Endothelial cell of umbilical vein (primary cell): ENCODE data around the gene UEVLD. TPM values are rescaled to one million over a fixed set of nuclear protein-coding genes. Genes with fewer than 3 reads are reported as not detected.

Experiments
- BruUV-seq: library from RNA; stranded (reverse); fragments of 400-500 nt; replicated peaks from 2 replicates; lab custom pipeline; 2021; lab: Mats Ljungman, UMichigan
- CTCF ChIA-PET: fragments of 300-600, 350-600 bp; sonication (Branson Sonifier 250); formaldehyde crosslinking; loops from one replicate; lab custom pipeline; 2021; ENCODE audit warnings: antibody characterized with exemption, inconsistent platforms; lab: Charles Lee
- POLR2A ChIA-PET: fragments of 300-600, 350-600 bp; sonication (Branson Sonifier 250); formaldehyde crosslinking; loops from one replicate; lab custom pipeline; 2021; ENCODE audit warnings: antibody characterized with exemption, inconsistent platforms; lab: Charles Lee
- DNase-seq: peaks from one replicate; pipeline ENCODE4 v3.0.0-alpha.2; 2011; ENCODE audit warnings: low read depth, low spot score
- FAIRE-seq: peaks from 2 replicates; lab custom pipeline; 2011; peaks lifted over from hg19 to GRCh38; lab: Jason Lieb, UNC
- H2AFZ ChIP-seq: 2 replicates; pipeline ENCODE4 v1.6.0; 2012; ENCODE audit warnings: low read depth, low read length, control low read depth, inconsistent platforms
- H3K27ac ChIP-seq: 2 replicates; pipeline ENCODE4 v1.5.1; 2011; ENCODE audit warnings: low read depth, mild to moderate bottlenecking, control low read depth, low read length, moderate library complexity; ENCODE audit not compliant: insufficient read depth
- H3K27me3 ChIP-seq, 2 experiments: 2 replicates each; pipeline versions ENCODE4 v1.6.0 to v1.6.1; 2011; ENCODE audit warnings: low read length in 2 of 2, mixed read lengths in 1 of 2; ENCODE audit not compliant: control insufficient read depth in 2 of 2, insufficient read depth in 2 of 2
- H3K36me3 ChIP-seq, 2 experiments: 2 replicates in 1 of 2; 3 replicates in 1 of 2; pipeline ENCODE4 v1.5.1; 2011; ENCODE audit warnings: low read length in 2 of 2, mild to moderate bottlenecking in 1 of 2, moderate library complexity in 1 of 2; ENCODE audit not compliant: control insufficient read depth in 2 of 2, insufficient read depth in 2 of 2; ENCODE audit errors: extremely low read depth in 1 of 2
- H3K4me1 ChIP-seq: 3 replicates; pipeline ENCODE4 v1.5.1; 2011; ENCODE audit warnings: mild to moderate bottlenecking, low read length; ENCODE audit not compliant: control insufficient read depth, insufficient read depth; ENCODE audit errors: extremely low read depth
- H3K4me2 ChIP-seq: 2 replicates; pipeline ENCODE4 v1.6.1; 2011; ENCODE audit warnings: low read length, control low read depth, mixed read lengths; ENCODE audit not compliant: insufficient read depth
- H3K4me3 ChIP-seq, 3 experiments: fragments of 200-600 bp in 1 of 3; sonication (generic), shearing (Covaris generic) in 1 of 3; replicated peaks in 1 of 3; 2 replicates each; pipeline ENCODE4 v1.5.1; 2011 to 2016; ENCODE audit warnings: control low read depth in 3 of 3, low read length in 3 of 3, mild to moderate bottlenecking in 2 of 3, inconsistent platforms in 1 of 3, low read depth in 1 of 3, moderate library complexity in 1 of 3; ENCODE audit not compliant: insufficient read depth in 1 of 3
- H3K79me2 ChIP-seq: 2 replicates; pipeline ENCODE4 v1.6.0; 2012; ENCODE audit warnings: low read length, inconsistent platforms; ENCODE audit not compliant: control insufficient read depth, insufficient read depth
- H3K9ac ChIP-seq: replicated peaks from 2 replicates; pipeline ENCODE3; 2011; ENCODE audit warnings: low read length, control low read depth; ENCODE audit not compliant: insufficient read depth; ENCODE audit errors: extremely low read depth
- H3K9me1 ChIP-seq: replicated peaks from 3 replicates; pipeline ENCODE4 v1.6.0; 2011; ENCODE audit warnings: mild to moderate bottlenecking, low read length; ENCODE audit not compliant: control insufficient read depth, insufficient read depth; ENCODE audit errors: extremely low read depth
- H3K9me3 ChIP-seq: replicated peaks from 2 replicates; pipeline ENCODE4 v1.5.1; 2012; ENCODE audit warnings: low read length, inconsistent platforms; ENCODE audit not compliant: control insufficient read depth, insufficient read depth
- H4K20me1 ChIP-seq: replicated peaks from 2 replicates; pipeline ENCODE3; 2011; ENCODE audit warnings: mild to moderate bottlenecking, low read length; ENCODE audit not compliant: control insufficient read depth, insufficient read depth; ENCODE audit errors: extremely low read depth
- EZH2 ChIP-seq: IDR thresholded peaks from 2 replicates; pipeline ENCODE4 v1.6.1; 2012; ENCODE audit warnings: borderline replicate concordance, low read depth, mild to moderate bottlenecking, moderate library complexity, low read length, inconsistent platforms; ENCODE audit not compliant: severe bottlenecking
- FOS ChIP-seq: IDR thresholded peaks from 2 replicates; pipeline ENCODE4 v1.6.1; 2011; ENCODE audit warnings: mild to moderate bottlenecking, low read length, moderate library complexity, borderline replicate concordance; ENCODE audit not compliant: insufficient read depth
- GATA2 ChIP-seq: IDR thresholded peaks from 2 replicates; pipeline ENCODE4 v1.7.0; 2011; ENCODE audit warnings: low read depth, mild to moderate bottlenecking, moderate library complexity, mixed read lengths, low read length; ENCODE audit not compliant: insufficient read length, insufficient read depth
- JUN ChIP-seq: IDR thresholded peaks from 2 replicates; pipeline ENCODE4 v1.6.1; 2011; ENCODE audit warnings: borderline replicate concordance, low read depth; ENCODE audit not compliant: insufficient read length, insufficient read depth
- MYC ChIP-seq: IDR thresholded peaks from one replicate; pipeline ENCODE4 v1.6.1; 2011; ENCODE audit warnings: mild to moderate bottlenecking, low read depth, low read length
- POLR2A ChIP-seq: IDR thresholded peaks from 2 replicates; pipeline ENCODE4 v1.6.1; 2012; ENCODE audit warnings: low read depth, mild to moderate bottlenecking, control low read depth, low read length
- POLR2AphosphoS5 ChIP-seq: IDR thresholded peaks from 2 replicates; pipeline ENCODE4 v1.6.1; 2012; ENCODE audit warnings: low read depth, mild to moderate bottlenecking, control low read depth, low read length, moderate library complexity; ENCODE audit not compliant: insufficient read depth
- dilution Hi-C: fragments of 300-500 bp; cut with MboI; formaldehyde crosslinking; loops from one replicate; pipeline ENCODE4 v1.15.0; 2019; ENCODE audit warnings: low sequenced_read_pairs; ENCODE audit not compliant: extremely low pct_ligation_motif_present
- intact Hi-C: fragments of 100-400 bp; cut with micrococcal nuclease; formaldehyde crosslinking; loops from one replicate; pipeline ENCODE4 v1.10.0; 2022
- polyA plus RNA-seq, 4 experiments: library from polyadenylated mRNA; depleted of rRNA in 3 of 4; stranded (reverse) in 3 of 4; unstranded in 1 of 4; fragments of >200 nt; gene quantifications; 2 replicates each; pipeline versions ENCODE4 v1.2.1 to v1.2.3, GENCODE V29; 2011 to 2012; ENCODE audit warnings: missing spikeins in 1 of 4
- total RNA-seq: library from RNA; stranded (reverse); gene quantifications from 2 replicates; pipeline ENCODE4 v1.2.3, GENCODE V29; 2021
- TF ChIP-seq, protein P1 (sequence below): IDR thresholded peaks from 2 replicates; pipeline ENCODE4 v1.6.1; 2011; ENCODE audit not compliant: insufficient read depth, insufficient read length
- TF ChIP-seq, protein P2 (sequence below), 2 donors: IDR thresholded peaks; 1 replicate in 1 of 2; 2 replicates in 1 of 2; pipeline ENCODE4 v1.5.1; 2011; ENCODE audit warnings: low read length in 2 of 2, mild to moderate bottlenecking in 2 of 2, moderate library complexity in 2 of 2, control low read depth in 1 of 2, inconsistent platforms in 1 of 2, low read depth in 1 of 2; ENCODE audit not compliant: insufficient read depth in 1 of 2; ENCODE audit errors: extremely low read depth in 1 of 2

UEVLD gene
- total and polyA plus RNA-seq, 2 donors (not counting 3 experiments of a cell fraction or from before 2014, with no cell fraction given) = 9.2 to 19.1 TPM

DNA sequence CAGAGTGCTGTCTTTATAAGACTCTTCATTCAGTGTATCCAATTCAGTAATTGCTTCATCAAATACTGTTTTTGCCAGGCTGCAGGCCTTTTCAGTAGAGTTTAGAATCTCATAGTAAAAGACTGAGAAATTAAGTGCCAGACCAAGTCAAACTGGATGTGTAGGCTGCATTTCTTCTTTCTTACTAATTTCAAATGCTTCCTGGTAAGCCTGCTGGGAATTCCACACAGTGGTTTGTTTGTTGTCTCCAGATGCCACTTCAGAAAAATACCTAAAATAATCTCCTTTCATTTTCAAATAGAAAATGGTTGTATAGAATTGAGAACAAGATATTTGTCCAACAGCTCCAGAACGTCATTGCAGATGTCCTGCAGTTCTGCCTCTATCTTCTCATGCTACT, 98.2 kb downstream of the UEVLD start:
- POLR2A ChIA-PET = no interaction called here
- Histone ChIP-seq H3K27ac (no peak overlapping the region), H3K4me2 (no peak overlapping the region), H3K36me3 (peaks cover 0 to 10% of the 10 kb centered on the region in 2 experiments), H3K9me1 (no peaks in the 10 kb centered on the region), H3K9me3 (no peaks in the 10 kb centered on the region), H2AFZ (no peak overlapping the region), H3K79me2 (no peaks in the 10 kb centered on the region), H3K4me1 (no peaks in the 10 kb centered on the region), H4K20me1 (no peaks in the 10 kb centered on the region), H3K4me3 (no peak overlapping the region), H3K27me3 (no peaks in the 10 kb centered on the region), H3K9ac (no peak overlapping the region)
- TF ChIP-seq MYC (no peak), POLR2A (no peak), POLR2AphosphoS5 (no peak)
- TF ChIP-seq, protein P1, sequence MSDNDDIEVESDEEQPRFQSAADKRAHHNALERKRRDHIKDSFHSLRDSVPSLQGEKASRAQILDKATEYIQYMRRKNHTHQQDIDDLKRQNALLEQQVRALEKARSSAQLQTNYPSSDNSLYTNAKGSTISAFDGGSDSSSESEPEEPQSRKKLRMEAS = no peak
- DNase-seq (no peak), FAIRE-seq (no peak)
- intact Hi-C loops (no loop called here), dilution Hi-C loops (no loop called here)
- CTCF ChIA-PET = no interaction called here
- no TSS peak for BruUV-seq

DNA sequence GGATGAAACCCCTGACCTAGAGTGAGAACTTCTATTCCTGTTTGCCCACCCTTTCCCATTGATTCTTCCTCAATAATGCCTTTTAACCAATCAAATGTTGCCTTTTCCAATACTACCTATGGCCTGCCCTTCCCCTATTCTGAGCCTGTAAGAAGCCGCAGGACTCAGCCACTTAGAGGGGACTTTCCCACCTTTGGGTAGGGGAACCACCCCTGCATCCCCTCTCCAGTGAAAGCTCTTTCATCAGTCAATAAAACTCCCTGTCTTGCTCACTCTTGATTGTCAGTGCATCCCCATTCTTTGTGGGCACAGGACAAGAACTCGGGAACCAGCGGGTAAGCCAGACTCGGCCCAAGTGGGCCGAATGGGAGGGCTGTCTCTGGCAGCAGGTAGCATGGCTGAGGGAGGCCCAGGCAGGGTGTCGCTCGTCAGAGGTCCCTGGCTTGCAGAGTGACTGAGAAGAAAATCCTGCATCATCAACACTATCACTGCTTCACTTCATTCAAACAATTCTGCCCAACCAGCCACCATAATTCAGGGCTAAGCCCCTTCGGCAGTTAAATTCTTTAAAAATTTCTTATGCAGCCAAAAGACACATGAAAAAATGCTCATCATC, 102.5 kb downstream of the UEVLD start:
- no peaks in the 10 kb centered on the region for H3K79me2 ChIP-seq
- H3K9me1 ChIP-seq = no peaks in the 10 kb centered on the region
- DNase-seq = no peak
- H2AFZ ChIP-seq = no peak overlapping the region
- no TSS peak for BruUV-seq
- CTCF ChIA-PET = no interaction called here
- no peaks in the 10 kb centered on the region for H3K27me3 ChIP-seq
- POLR2A ChIA-PET = no interaction called here
- dilution Hi-C loops (no loop called here), intact Hi-C loops (no loop called here)
- H3K4me3 ChIP-seq = no peak overlapping the region
- no peaks in the 10 kb centered on the region for H3K9me3 ChIP-seq
- H3K4me2 ChIP-seq = no peak overlapping the region
- no peaks in the 10 kb centered on the region for H3K4me1 ChIP-seq
- peaks cover 4 to 11% of the 10 kb centered on the region in 2 experiments for H3K36me3 ChIP-seq
- no peak overlapping the region for H3K27ac ChIP-seq
- no peaks in the 10 kb centered on the region for H4K20me1 ChIP-seq
- H3K9ac ChIP-seq = no peak overlapping the region
- TF ChIP-seq, protein P1 = no peak
- TF ChIP-seq, protein P2, sequence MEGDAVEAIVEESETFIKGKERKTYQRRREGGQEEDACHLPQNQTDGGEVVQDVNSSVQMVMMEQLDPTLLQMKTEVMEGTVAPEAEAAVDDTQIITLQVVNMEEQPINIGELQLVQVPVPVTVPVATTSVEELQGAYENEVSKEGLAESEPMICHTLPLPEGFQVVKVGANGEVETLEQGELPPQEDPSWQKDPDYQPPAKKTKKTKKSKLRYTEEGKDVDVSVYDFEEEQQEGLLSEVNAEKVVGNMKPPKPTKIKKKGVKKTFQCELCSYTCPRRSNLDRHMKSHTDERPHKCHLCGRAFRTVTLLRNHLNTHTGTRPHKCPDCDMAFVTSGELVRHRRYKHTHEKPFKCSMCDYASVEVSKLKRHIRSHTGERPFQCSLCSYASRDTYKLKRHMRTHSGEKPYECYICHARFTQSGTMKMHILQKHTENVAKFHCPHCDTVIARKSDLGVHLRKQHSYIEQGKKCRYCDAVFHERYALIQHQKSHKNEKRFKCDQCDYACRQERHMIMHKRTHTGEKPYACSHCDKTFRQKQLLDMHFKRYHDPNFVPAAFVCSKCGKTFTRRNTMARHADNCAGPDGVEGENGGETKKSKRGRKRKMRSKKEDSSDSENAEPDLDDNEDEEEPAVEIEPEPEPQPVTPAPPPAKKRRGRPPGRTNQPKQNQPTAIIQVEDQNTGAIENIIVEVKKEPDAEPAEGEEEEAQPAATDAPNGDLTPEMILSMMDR (IDR thresholded peaks at IDR 0.05; ENCODE audit: extremely low read depth in 1 of 2, insufficient read depth in 1 of 2, low read depth in 1 of 2, low read length in 2 of 2) = no peak
- no peak for TF ChIP-seq EZH2
- TF ChIP-seq GATA2 = no peak
- TF ChIP-seq POLR2AphosphoS5 = no peak
- TF ChIP-seq JUN = no peak
- no peak for TF ChIP-seq FOS
- no peak for TF ChIP-seq POLR2A
- no peak for TF ChIP-seq MYC
- FAIRE-seq = no peak
